NCI-H1092 (cell line): Measurements from ENCODE around the gene BAIAP2.
"Not testable (repeated sequence)": the region's sequence is repeated elsewhere in the genome, so short reads cannot be mapped to it uniquely, and the experiment has no call there.

Source experiments
- DNase-seq: peaks from one replicate; lab custom pipeline; 2025; lab: John Stamatoyannopoulos, UW

Gene BAIAP2

DNA sequence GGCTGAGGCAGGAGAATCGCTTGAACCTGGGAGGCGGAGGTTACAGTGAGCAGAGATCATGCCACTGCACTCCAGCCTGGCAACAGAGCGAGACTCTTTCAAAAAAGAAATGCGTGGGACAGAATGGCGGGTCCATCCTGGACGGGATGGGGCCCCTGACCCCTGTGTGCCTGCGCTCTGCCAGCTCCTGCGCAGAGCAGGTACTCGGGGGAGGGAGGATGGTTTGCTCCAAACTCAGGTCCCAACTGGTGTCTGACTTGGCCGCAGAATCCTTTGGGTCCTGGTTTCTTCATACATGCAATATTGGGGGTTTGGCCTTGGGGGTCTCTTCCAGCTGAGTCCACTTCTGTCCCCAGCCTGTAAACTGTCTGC lies 33.0 kb upstream of the BAIAP2 start:
- no peak for DNase-seq

- DNase-seq = peak; percentile 51
Observed at GRCh38 chr17:81002409-81003361, 32.3 kb upstream of the BAIAP2 start.

- no peak for DNase-seq
Observed at GRCh38 chr17:81003711-81004475, 31.1 kb upstream of the BAIAP2 start.

DNA sequence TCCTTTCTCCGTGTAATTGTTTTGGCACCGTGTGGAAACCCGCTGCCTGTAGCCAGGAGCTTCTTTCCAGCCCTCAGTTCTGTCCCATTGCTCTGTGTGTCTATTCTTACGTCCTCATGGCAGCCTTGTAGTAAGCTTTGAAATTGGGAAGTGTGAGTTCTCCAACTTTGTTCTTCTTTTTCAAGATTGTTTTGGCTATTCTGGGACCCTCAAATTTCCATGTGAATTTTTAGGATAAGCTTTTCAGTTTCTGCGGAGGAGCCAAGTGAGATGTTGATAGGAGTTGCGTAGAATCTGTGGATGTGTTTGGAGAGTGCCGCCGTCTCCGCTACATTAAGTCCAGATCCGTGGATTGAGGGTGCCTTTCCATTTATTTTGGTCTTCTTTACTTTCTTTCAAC lies 28.1 kb upstream of the BAIAP2 start:
- no peak for DNase-seq

DNA sequence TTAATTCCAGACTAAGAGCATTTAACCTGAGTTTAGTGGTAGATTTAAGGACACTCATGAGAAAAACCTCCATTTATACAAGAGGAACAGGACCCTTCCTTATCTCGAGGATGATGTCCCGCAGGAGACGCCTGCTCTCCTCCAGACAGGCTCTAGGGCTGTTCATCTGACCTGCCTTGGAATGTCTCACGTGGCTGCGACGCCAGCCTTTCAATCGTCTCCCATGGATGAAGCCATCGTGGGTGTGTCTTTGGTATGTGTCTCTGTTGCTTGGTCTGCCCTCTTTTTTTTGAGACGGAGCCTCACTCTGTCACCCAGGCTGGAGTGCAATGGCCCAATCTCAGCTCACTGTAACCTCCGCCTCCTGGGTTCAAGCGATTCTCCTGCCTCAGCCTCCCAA lies 26.8 kb upstream of the BAIAP2 start:
- no peak for DNase-seq

GRCh38 chr17:81009136-81009535 lies 25.8 kb upstream of the BAIAP2 start:
- DNase-seq = no peak

GRCh38 chr17:81010935-81011334 lies 24.0 kb upstream of the BAIAP2 start:
- no peak for DNase-seq

GRCh38 chr17:81011951-81012350 lies 23.0 kb upstream of the BAIAP2 start:
- no peak for DNase-seq

GRCh38 chr17:81012574-81013447 lies 22.1 kb upstream of the BAIAP2 start:
- no peak for DNase-seq

GRCh38 chr17:81013642-81014041 lies 21.3 kb upstream of the BAIAP2 start:
- no peak for DNase-seq

DNA sequence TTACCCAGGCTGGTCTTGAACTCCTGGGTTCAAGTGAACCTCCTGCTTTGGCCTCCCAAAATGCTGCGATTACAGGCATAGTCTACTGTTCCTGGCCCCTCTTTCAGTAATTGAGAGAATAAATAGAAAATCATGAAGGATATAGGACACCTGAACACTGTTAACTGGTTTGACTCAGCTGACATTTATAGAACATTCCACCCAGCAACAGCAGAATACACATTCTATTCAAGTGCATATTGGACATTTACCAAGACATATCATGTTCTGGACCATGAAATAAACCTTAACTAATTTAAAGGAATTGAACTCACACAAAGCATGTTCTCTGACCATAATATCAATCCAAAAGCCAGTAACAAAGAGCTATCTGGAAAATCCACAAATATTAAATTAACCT lies 19.8 kb upstream of the BAIAP2 start:
- DNase-seq = no peak

- DNase-seq = no peak
Observed at GRCh38 chr17:81016575-81016974, 18.4 kb upstream of the BAIAP2 start.

DNA sequence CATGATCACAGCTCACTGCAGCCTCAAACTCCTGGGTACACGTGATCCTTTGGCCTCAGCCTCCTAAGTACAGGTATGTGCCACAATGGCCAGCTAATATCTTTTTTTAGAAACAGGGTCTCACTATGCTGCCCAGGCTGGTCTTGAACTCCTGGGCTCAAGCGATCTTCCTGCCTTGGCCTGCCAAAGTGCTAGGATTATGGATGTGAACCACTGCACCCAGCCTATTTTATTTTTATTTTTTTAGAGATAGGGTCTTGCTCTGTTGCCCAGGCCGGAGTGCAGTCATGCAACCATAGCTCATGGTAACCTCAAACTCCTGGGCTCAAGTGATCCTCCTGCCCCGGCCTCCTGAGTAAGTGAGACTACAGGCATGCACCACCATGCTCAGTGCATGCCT lies 17.6 kb upstream of the BAIAP2 start:
- DNase-seq = not testable (repeated sequence)

DNA sequence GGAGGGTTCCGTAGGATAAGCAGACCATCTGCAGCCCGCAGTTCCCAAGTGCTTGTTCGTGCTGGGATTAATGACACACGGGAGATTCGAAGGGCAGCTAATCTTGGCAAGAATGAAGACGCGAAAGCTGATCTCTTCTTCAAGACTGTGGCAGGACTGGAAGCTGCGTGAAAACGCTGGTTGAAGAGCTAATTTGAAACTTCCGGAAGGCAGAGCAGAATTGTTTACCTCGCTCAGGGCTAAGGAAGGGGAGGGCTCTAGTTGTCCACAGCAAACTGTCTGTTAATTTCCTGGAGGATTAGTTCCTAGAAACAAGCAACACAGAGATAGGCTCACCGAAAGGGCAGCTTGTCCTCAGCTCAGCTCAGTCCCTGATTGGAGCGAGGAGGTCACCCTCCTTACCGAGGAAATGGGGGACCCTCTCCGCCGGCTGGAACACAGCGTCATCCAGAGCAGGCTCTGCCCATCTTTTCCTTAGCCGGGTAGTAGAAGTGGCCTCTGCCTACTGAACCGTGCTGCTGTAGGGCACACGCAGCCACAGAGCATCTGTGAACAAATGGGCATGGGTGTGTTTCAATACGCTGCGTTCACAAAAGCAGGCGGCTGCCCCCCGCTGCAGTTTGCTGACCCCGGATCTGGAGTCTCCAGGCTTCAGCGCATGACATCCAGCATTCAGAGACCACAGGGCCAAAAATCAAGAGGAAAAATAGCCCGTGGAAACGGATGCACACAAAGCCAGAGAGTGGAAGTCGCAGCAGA lies 16.7 kb upstream of the BAIAP2 start:
- peak; percentile 66 for DNase-seq

DNA sequence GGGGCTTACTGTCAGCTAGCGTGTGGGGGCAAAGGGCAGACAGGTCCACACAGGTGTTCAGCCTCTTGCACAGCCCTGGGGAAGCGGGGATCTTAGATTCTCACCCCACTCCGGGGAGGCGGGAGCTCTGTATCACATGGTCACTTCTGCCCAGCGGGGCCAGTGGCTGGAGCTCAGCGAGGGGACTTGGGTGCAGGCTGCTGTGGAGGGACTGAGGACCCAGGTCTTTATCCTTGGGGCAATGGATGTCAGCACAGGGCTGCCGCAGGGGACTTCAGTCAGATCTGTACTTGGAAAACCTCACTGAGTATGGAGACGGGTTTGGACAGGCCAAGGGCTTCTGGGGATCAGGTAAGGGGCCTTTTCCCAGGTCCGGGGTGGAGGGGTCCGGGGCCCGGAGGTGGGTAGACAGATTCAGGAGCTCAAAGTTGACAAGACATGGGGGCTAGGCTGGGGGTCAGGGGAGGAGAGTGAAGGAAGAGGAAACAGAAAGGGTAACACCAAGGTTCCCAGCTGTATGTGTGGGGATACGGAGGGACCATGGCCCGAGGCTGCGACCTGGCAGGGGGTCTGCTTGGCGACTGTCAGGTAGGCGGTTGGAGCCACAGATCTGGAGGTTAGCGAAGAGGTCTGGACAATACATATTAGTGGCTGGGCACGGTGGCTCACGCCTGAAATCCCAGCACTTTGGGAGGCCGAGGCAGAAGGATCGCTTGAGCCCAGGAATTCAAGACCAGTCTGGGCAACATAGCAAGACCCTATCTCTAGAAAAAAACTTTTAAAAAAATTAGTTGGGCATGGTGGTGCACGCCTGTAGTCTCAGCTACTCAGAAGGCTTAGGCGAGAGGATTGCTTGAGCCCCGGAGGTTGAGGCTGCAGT lies 15.1 kb upstream of the BAIAP2 start:
- DNase-seq = no peak

DNA sequence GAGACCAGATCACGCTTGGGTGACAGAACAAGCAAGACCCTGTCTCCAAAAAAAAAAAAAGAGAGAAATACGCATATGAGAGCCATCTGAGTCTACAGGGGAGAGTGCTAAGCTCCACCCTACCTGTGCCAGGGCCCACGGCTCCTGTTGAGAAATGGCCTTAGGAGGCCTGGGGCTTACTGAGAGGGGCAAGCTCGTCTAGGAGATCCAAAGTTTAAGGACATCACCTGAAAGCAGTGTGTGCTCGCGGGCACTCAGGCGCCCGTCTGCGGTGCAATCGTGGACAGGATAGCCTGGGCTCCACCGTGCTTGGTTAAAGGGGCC lies 14.5 kb upstream of the BAIAP2 start:
- no peak for DNase-seq

GRCh38 chr17:81020767-81021497 lies 14.0 kb upstream of the BAIAP2 start:
- peak; percentile 76 for DNase-seq

GRCh38 chr17:81021531-81022343 lies 13.2 kb upstream of the BAIAP2 start:
- no peak for DNase-seq

DNA sequence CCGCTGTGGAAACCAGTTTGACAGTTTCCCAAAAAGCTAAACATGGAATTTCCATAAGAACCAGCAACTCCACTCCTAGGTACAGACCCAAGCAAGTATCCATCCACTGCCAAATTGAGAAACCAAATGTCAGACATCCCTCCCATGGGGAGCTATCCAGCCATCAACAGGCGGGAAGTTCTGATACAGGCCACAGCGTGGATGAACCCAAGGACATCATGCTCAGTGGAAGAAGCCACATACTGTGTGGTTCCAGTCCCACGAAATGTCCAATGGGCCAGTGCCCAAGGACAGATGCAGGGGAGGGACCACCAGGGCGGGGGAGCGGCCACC lies 12.6 kb upstream of the BAIAP2 start:
- no peak for DNase-seq
